IPS-18a (cell line): ENCODE results near the gene LRRC4.

Source experiments
- H3K27ac ChIP-seq: one replicate; pipeline ENCODE4 v1.5.1; 2013; ENCODE audit warnings: low read length
- H3K27me3 ChIP-seq: one replicate; pipeline ENCODE4 v1.6.1; 2013; ENCODE audit warnings: mild to moderate bottlenecking, low read length; ENCODE audit not compliant: control insufficient read depth, insufficient read depth
- H3K36me3 ChIP-seq: one replicate; pipeline ENCODE4 v1.6.1; 2013; ENCODE audit warnings: low read depth, low read length; ENCODE audit not compliant: control insufficient read depth
- H3K4me1 ChIP-seq: one replicate; pipeline ENCODE4 v1.6.1; 2013; ENCODE audit warnings: low read depth, low read length; ENCODE audit not compliant: control insufficient read depth
- H3K4me3 ChIP-seq: one replicate; pipeline ENCODE4 v1.5.1; 2013; ENCODE audit warnings: low read length
- H3K9ac ChIP-seq: one replicate; pipeline ENCODE4 v1.6.1; 2013; ENCODE audit warnings: mild to moderate bottlenecking, low read length, moderate library complexity
- H3K9me3 ChIP-seq: one replicate; pipeline ENCODE4 v1.6.1; 2013; ENCODE audit warnings: low read depth, low read length; ENCODE audit not compliant: control insufficient read depth

Gene LRRC4

GRCh38 chr7:128014811-128015210 is 16.4 kb downstream of the LRRC4 start:
- H3K27ac ChIP-seq: no peak overlapping the region
- no peak overlapping the region for H3K9ac ChIP-seq
- H3K9me3 ChIP-seq: no peaks in the 10 kb centered on the region
- peaks cover 39% of the 10 kb centered on the region for H3K4me1 ChIP-seq
- no peaks in the 10 kb centered on the region for H3K27me3 ChIP-seq
- no peak overlapping the region for H3K4me3 ChIP-seq
- H3K36me3 ChIP-seq: no peaks in the 10 kb centered on the region

DNA sequence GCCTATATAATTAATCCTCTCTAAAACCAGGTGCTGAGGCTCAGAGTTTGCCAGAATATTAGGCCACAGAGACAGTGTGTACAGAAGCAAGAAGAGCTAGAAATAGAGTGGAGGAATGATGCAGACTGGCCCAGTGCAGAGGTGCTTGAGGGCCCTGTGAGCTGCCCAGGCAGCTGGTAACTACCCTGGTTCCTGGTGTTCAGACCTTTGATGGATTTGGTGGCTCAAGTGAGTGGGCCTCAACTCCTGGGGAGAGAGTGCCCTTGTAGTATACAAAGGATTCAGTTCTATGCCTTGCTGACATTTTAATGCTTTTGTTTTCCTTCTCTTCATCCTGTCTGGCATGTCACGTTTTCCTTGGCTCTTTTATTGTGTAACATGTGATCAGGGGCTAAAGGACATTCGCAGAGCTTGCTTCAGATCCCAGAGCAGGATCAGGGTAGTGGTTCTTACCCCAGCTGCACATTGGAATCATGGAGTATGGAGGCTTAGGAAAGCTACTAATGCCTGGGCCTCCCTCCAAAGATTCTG is 20.0 kb downstream of the LRRC4 start:
- Histone ChIP-seq H3K9me3 (no peaks in the 10 kb centered on the region), H3K27me3 (no peaks in the 10 kb centered on the region), H3K4me3 (no peak overlapping the region), H3K36me3 (no peaks in the 10 kb centered on the region), H3K4me1 (peaks cover 14% of the 10 kb centered on the region), H3K27ac (no peak overlapping the region), H3K9ac (no peak overlapping the region)

GRCh38 chr7:128010391-128011127 is 20.7 kb downstream of the LRRC4 start:
- Histone ChIP-seq H3K9ac (no peak overlapping the region), H3K27ac (no peak overlapping the region), H3K36me3 (no peaks in the 10 kb centered on the region), H3K9me3 (no peaks in the 10 kb centered on the region), H3K4me3 (no peak overlapping the region), H3K27me3 (no peaks in the 10 kb centered on the region), H3K4me1 (peaks cover 14% of the 10 kb centered on the region)

GRCh38 chr7:128008744-128009143 is 22.5 kb downstream of the LRRC4 start:
- Histone ChIP-seq H3K9me3 (no peaks in the 10 kb centered on the region), H3K27me3 (no peaks in the 10 kb centered on the region), H3K4me3 (no peak overlapping the region), H3K27ac (no peak overlapping the region), H3K9ac (no peak overlapping the region), H3K36me3 (no peaks in the 10 kb centered on the region), H3K4me1 (peaks cover 14% of the 10 kb centered on the region)

DNA sequence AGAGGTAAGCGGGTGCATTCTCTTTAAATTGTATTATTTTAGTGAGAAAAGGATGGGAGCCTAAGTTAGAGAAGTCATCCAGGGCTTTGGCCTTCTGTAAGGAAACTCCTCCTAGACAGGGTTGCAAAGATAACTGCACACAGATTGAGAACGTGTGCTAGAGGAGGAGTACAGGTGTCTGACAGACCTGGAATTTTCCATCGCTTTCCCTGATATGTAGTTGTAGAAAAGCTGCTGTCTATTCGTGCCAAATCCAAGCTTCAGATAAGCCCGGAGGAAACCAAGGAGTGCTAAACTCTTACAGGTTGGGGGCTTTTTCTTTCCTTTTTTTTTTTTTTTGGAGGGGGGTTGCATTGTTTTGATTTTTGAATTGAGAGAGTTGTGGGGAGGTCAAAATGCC is 23.1 kb downstream of the LRRC4 start:
- H3K9me3 ChIP-seq: no peaks in the 10 kb centered on the region
- H3K27ac ChIP-seq: no peak overlapping the region
- H3K36me3 ChIP-seq: no peaks in the 10 kb centered on the region
- no peaks in the 10 kb centered on the region for H3K27me3 ChIP-seq
- peaks cover 14% of the 10 kb centered on the region for H3K4me1 ChIP-seq
- H3K4me3 ChIP-seq: no peak overlapping the region
- H3K9ac ChIP-seq: no peak overlapping the region

GRCh38 chr7:128007303-128007680 is 23.9 kb downstream of the LRRC4 start:
- H3K9ac ChIP-seq: no peak overlapping the region
- no peak overlapping the region for H3K4me3 ChIP-seq
- no peak overlapping the region for H3K27ac ChIP-seq
- no peaks in the 10 kb centered on the region for H3K36me3 ChIP-seq
- no peaks in the 10 kb centered on the region for H3K27me3 ChIP-seq
- no peaks in the 10 kb centered on the region for H3K9me3 ChIP-seq
- peaks cover 8% of the 10 kb centered on the region for H3K4me1 ChIP-seq

GRCh38 chr7:128006550-128007302 is 24.5 kb downstream of the LRRC4 start:
- Histone ChIP-seq H3K27ac (no peak overlapping the region), H3K36me3 (no peaks in the 10 kb centered on the region)

DNA sequence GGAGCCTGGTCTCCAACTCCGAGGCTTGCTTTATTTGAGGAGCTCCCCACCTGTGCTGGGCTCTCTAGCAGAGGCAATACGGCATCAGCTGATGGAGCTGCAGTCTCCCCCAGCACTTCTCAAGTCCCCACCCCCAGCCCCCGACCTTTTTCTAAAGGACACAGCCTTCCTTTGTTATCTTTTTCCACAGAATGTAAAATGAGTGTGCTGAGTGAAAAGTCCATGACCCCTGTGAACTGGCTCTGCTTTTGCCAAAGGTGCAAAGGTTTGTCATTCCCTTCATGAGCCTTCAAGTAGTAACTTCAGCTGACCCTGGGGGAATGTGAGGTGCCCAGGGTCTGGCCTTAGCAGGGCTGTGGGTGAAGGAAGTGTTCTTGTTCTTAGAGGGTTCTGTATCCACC is 25.5 kb downstream of the LRRC4 start:
- no peak overlapping the region for H3K4me3 ChIP-seq
- H3K36me3 ChIP-seq: no peaks in the 10 kb centered on the region
- H3K27ac ChIP-seq: no peak overlapping the region
- no peaks in the 10 kb centered on the region for H3K27me3 ChIP-seq
- no peaks in the 10 kb centered on the region for H3K9me3 ChIP-seq
- H3K4me1 ChIP-seq: peaks cover 5% of the 10 kb centered on the region
- no peak overlapping the region for H3K9ac ChIP-seq

More at GRCh38 chr7:128006550-128007302, 24.5 kb downstream of the LRRC4 start:
- no peaks in the 10 kb centered on the region for H3K9me3 ChIP-seq
- no peak overlapping the region for H3K4me3 ChIP-seq
- H3K4me1 ChIP-seq: peaks cover 5% of the 10 kb centered on the region
- no peaks in the 10 kb centered on the region for H3K27me3 ChIP-seq
- H3K9ac ChIP-seq: no peak overlapping the region

GRCh38 chr7:128005117-128005516 is 26.1 kb downstream of the LRRC4 start:
- no peaks in the 10 kb centered on the region for H3K36me3 ChIP-seq
- H3K27ac ChIP-seq: no peak overlapping the region
- H3K4me3 ChIP-seq: no peak overlapping the region
- H3K27me3 ChIP-seq: no peaks in the 10 kb centered on the region
- H3K9me3 ChIP-seq: no peaks in the 10 kb centered on the region
- H3K9ac ChIP-seq: no peak overlapping the region
- no peaks in the 10 kb centered on the region for H3K4me1 ChIP-seq

- H3K36me3 ChIP-seq: no peaks in the 10 kb centered on the region
- no peaks in the 10 kb centered on the region for H3K9me3 ChIP-seq
- no peak overlapping the region for H3K4me3 ChIP-seq
- no peaks in the 10 kb centered on the region for H3K27me3 ChIP-seq
- no peak overlapping the region for H3K9ac ChIP-seq
- H3K4me1 ChIP-seq: no peaks in the 10 kb centered on the region
- H3K27ac ChIP-seq: no peak overlapping the region
Measured at GRCh38 chr7:128004623-128005022, 26.6 kb downstream of the LRRC4 start.

DNA sequence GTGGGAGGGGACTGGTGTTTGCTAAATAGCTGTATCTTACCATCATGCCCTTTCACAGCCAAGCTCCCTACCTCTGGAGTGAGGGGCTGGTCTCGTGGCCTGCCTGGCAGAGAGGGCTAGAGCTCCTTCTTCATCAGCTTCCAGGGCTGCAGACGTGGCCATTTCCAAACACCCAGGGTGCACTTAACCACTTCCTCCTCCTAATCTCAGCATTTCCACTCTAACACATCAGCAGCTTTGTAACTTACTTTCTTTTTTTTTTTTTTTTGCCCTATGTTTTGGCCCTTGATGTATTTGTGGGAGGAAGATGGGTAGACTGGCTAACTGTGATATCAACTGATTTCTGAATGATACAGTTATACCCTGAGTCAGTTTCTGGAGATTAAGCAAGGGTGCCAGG is 27.4 kb downstream of the LRRC4 start:
- Histone ChIP-seq H3K9me3 (no peaks in the 10 kb centered on the region), H3K36me3 (no peaks in the 10 kb centered on the region), H3K27me3 (no peaks in the 10 kb centered on the region), H3K27ac (no peak overlapping the region), H3K9ac (no peak overlapping the region), H3K4me1 (no peaks in the 10 kb centered on the region), H3K4me3 (no peak overlapping the region)
